ENCODE measurements around the gene ARHGEF6. TPM values are rescaled to one million over a fixed set of nuclear protein-coding genes. Genes with fewer than 3 reads are reported as not detected.

ARHGEF6 gene
- total RNA-seq, 2 experiments from 2014 or later, result 56.1 to 58.5 TPM

DNA sequence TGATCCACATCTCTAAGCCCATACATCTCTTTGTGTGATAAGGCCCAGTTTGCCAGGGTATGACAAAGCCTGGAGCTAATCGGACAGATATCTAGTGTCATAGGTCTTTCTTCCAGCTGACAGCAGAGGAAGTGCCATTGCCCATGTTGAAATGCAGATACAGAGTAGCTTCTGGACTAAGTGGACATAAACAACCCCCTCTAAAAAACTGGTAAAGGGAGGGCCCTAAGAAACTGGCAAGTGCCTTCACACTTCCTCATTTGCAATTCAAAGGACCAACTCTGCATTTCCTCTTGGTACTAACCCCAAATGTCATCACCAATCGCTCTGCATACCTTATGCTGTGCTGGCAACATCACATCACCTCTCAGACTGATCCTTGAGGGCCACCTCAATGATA, 20.8 kb downstream of the ARHGEF6 start:
- no peaks in the 10 kb centered on the region for H3K9me3 Mint-ChIP-seq
- no peaks in the 10 kb centered on the region for H3K27me3 Mint-ChIP-seq (ENCODE audit: low read depth)
- peak; percentile 29 for DNase-seq
- CTCF ChIA-PET, result interaction anchor here (2.3 kb wide), 1 partner anchor 15 kb away, joined by 5 read pairs; no protein-coding TSS in a partner anchor
- intact Hi-C loops (cut with micrococcal nuclease), result no loop called here
- H3K27ac Mint-ChIP-seq, result peak overlapping the region; percentile 72
- H3K4me1 Mint-ChIP-seq (ENCODE audit: low read depth), result peaks cover 58% of the 10 kb centered on the region
- H3K36me3 Mint-ChIP-seq (ENCODE audit: low read depth), result peaks cover 6% of the 10 kb centered on the region
- H3K4me3 Mint-ChIP-seq, result no peak overlapping the region

DNA sequence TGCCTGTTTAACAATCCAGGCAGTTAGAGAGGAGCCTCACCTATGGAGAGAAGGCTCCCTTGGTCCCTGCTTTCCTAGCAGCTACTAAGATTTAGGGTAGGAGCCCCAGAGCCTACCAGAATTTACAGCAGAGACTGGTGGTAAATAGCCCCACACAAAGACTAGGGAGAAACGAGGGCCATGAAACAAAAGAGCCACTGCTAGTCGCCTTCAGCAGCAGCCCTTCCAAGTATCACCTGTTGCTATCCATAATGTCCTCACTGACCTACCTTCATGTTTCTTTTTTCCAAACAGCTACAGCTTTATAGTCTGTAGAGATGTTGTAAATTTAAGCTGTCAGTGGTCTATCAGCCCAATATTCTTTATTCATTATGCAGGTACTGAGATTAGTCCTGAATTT, 25.3 kb downstream of the ARHGEF6 start:
- intact Hi-C loops (cut with micrococcal nuclease), result no loop called here
- Mint-ChIP-seq H3K4me3 (no peak overlapping the region), H3K9me3 (no peaks in the 10 kb centered on the region), H3K36me3 (ENCODE audit: low read depth) (peaks cover 7% of the 10 kb centered on the region), H3K27ac (no peak overlapping the region), H3K27me3 (ENCODE audit: low read depth) (no peaks in the 10 kb centered on the region), H3K4me1 (ENCODE audit: low read depth) (peaks cover 71% of the 10 kb centered on the region)
- CTCF ChIA-PET, result interaction anchor here (1.0 to 1.2 kb wide), 2 partner anchors 10 to 39 kb away, joined by 3 read pairs; no protein-coding TSS in a partner anchor
- DNase-seq, result no peak

DNA sequence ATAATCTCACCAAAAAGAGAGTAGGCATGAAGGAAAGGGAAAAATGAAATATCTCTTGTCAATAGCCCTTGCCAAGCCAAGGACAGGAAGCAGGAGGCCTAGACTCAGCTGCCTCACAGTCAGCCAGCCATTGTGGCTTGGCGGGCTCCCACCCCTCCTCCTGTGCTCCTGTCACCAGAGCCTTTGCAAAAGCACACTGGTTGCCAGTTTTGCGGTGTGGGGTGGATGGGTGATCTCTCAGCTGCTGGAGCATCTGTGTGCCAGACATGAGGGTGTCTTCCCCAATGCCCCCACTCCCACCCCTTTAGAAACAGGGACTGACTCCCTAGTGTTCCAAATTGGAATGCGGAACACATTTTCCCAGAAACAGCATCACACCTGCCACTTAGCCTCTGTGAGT, 26.1 kb downstream of the ARHGEF6 start:
- DNase-seq, result peak; percentile 55
- H3K9me3 Mint-ChIP-seq, result no peaks in the 10 kb centered on the region
- H3K27ac Mint-ChIP-seq, result peak overlapping the region; percentile 18
- H3K36me3 Mint-ChIP-seq (ENCODE audit: low read depth), result peaks cover 6% of the 10 kb centered on the region
- CTCF ChIA-PET, result no interaction called here
- intact Hi-C loops (cut with micrococcal nuclease), result no loop called here
- no peak overlapping the region for H3K4me3 Mint-ChIP-seq
- H3K4me1 Mint-ChIP-seq (ENCODE audit: low read depth), result peaks cover 72% of the 10 kb centered on the region
- H3K27me3 Mint-ChIP-seq (ENCODE audit: low read depth), result no peaks in the 10 kb centered on the region

DNA sequence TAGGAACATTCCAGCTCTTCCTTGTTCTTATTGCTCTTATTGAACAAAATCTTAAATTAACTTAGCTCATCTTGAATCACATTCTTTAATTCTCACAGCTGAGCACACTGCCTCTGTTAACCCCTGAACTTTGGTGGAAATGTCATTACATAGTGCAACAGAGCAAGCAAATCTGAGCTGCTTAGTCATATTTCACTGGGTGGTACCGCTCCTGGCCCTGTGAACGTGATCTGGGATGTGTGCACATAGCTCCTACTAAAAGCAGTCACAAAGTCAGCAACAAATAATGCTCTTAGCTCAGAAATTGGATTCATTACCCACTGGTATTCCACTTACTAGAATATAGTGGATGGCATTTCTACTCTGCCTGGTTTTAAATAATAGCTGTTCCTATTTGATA, 27.9 kb downstream of the ARHGEF6 start:
- peak; percentile 18 for DNase-seq
- Mint-ChIP-seq H3K36me3 (ENCODE audit: low read depth) (peaks cover 5% of the 10 kb centered on the region), H3K27ac (no peak overlapping the region), H3K4me1 (ENCODE audit: low read depth) (peaks cover 80% of the 10 kb centered on the region), H3K27me3 (ENCODE audit: low read depth) (no peaks in the 10 kb centered on the region), H3K9me3 (no peaks in the 10 kb centered on the region), H3K4me3 (no peak overlapping the region)
- CTCF ChIA-PET, result interaction anchor here (1.2 to 1.4 kb wide), 2 partner anchors 13 to 43 kb away, joined by 3 to 4 read pairs; no protein-coding TSS in a partner anchor
- intact Hi-C loops (cut with micrococcal nuclease), result no loop called here

DNA sequence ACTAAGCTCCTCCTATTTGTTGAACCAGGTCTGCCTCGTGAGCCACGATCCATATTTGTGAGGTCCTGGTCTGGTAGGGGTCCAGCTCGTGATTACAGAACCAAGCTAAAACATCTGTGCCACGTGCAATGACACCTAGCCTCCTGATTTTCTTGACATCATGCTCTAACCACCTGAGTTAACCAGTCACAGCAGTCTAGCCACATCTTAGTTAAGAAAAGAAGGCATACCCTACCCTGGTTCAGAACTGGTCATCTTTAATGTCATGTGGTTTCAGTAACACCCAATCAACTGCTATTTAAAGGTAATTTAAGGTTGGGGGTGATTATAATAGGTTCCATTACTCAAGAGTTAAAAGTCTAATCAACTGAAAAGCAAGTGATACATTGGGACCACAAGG, 28.4 kb downstream of the ARHGEF6 start:
- intact Hi-C loops (cut with micrococcal nuclease), result no loop called here
- CTCF ChIA-PET, result interaction anchor here (1.2 to 1.4 kb wide), 2 partner anchors 13 to 43 kb away, joined by 3 to 4 read pairs; no protein-coding TSS in a partner anchor
- Mint-ChIP-seq H3K4me3 (no peak overlapping the region), H3K27me3 (ENCODE audit: low read depth) (no peaks in the 10 kb centered on the region), H3K36me3 (ENCODE audit: low read depth) (peaks cover 9% of the 10 kb centered on the region), H3K9me3 (no peaks in the 10 kb centered on the region), H3K27ac (no peak overlapping the region), H3K4me1 (ENCODE audit: low read depth) (peaks cover 80% of the 10 kb centered on the region)
- no peak for DNase-seq

DNA sequence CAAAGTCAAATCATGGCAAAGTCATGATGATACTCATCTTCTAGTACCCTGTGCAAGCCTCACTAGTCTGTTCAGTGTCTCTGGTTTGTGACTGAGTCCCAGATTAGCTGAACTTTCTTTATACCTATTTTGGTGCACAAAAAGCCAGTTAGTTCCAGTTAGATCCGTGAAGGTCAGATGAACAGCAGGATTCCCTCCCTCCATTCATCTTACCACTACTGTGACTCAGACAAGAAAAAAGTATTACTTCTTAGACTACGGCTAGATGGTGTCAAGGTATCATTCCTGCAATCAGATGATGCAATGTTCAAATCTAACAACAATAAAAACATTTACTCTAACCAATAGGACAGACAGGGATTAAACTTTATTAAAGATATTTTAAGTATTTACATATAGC, 30.4 kb downstream of the ARHGEF6 start:
- DNase-seq, result peak; percentile 27
- H3K4me1 Mint-ChIP-seq (ENCODE audit: low read depth), result peaks cover 83% of the 10 kb centered on the region

DNA sequence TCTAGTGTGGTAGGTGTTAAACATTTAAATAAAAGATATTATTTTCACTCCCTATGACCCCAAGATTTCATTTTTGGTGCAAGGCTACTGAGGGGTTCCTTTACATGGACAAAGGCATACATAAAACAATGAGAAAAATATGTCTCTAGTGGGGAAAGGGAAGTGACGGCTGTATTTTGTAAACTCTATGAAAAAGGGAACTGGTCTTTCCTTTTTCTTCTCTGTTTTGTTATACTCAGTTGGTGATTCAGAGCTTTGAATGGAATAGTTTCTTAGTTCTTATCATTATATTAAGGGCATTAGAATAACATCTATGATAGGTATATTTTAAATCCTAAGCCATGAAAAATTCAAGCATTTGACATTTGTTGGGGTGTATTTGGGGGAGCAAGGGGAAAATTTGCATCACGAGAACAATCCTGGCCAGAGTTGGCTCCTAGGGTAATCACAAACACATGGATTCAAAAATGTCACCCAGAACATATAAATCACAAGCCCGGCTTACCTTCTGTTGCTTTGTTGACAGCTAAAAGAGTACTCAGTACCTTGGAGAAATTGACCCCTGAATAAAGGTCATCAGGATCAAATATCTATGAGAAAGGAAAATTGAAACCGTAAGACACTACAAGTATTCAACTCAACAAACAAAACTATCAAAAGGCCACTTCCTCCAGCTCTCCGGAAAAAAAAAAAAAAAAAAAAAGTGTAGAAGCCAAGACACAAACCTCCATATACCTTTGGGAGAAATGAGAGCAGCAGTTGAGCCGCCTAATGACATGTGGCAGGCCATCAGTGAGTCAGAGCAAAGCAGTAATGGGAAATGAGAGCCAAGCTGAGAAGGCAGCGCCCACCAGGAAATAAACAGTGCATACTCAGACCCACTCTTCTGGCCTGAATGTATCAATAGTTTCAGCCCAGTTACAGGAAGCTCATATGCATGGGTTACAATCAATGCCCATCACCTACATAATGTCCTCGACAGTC, 33.4 kb downstream of the ARHGEF6 start:
- Mint-ChIP-seq H3K9me3 (no peaks in the 10 kb centered on the region), H3K4me3 (peak overlapping the region; percentile 46), H3K27me3 (ENCODE audit: low read depth) (no peaks in the 10 kb centered on the region), H3K36me3 (ENCODE audit: low read depth) (peaks cover 38% of the 10 kb centered on the region), H3K4me1 (ENCODE audit: low read depth) (peaks cover 90% of the 10 kb centered on the region), H3K27ac (peak overlapping the region; percentile 91)
- CTCF ChIA-PET, result interaction anchor here (1.3 kb wide), 2 partner anchors 16 to 19 kb away, joined by 3 to 5 read pairs; no protein-coding TSS in a partner anchor
- peak; percentile 62 for DNase-seq
- intact Hi-C loops (cut with micrococcal nuclease), result loop anchor here (2.0 kb wide), 1 partner anchor 16 kb away; no protein-coding TSS in a partner anchor

More for the DNA sequence above, 30.4 kb downstream of the ARHGEF6 start:
- Mint-ChIP-seq H3K4me3 (no peak overlapping the region), H3K36me3 (ENCODE audit: low read depth) (peaks cover 16% of the 10 kb centered on the region), H3K27ac (peak overlapping the region; percentile 79), H3K9me3 (no peaks in the 10 kb centered on the region), H3K27me3 (ENCODE audit: low read depth) (no peaks in the 10 kb centered on the region)
- intact Hi-C loops (cut with micrococcal nuclease), result loop anchor here (1.0 kb wide), 5 partner anchors 13 to 152 kb away; no protein-coding TSS in a partner anchor
- CTCF ChIA-PET, result interaction anchor here (0.7 kb wide), 1 partner anchor 108 kb away, joined by 3 read pairs; no protein-coding TSS in a partner anchor

DNA sequence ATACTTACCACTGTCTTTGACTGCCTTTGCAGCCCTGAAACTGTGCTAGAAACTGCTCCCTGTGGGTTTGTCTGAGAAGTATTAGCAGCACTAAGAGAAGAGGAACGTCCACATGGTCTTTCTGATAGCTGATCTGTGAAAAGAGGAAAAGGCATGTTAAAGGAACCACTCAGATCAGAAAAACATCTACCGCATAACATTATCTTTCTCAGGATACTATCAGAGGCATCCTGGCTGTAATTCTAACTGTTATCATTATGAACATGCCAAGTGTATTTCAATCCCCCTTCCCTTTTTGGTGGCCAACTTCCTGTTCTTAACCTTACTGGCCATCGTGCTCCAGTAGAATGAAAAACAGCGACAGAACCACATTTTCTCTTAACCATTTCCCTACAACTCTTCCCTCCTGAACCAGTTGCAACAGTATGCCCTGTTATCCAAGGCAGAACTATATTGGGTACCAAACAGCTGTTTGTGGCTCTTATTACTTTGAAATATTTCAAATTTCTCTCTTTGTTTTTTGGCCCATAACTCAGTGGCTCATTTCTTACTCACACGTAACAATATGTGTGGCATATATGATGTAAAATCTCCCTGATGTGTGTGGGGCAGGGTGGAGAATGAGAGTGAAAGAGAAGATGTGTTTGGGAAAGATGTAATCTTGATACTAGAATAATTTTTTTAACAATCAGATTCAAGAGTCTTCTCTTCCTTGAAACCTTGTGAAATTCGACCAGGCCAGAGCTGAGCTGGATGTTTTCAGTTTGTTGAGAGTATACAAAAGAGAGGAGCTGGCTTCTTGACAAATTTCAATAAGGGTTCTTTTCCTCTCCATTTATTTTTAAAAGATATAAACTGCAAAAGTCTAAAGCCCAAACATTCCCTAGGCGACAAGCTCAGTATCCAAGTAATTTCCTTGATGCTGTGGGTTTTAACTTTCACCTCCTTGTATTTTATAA, 35.2 kb downstream of the ARHGEF6 start:
- CTCF ChIA-PET, result interaction anchor here (0.6 to 2.6 kb wide), 5 partner anchors 10 to 137 kb away, joined by 3 to 5 read pairs (median 3); no protein-coding TSS in a partner anchor
- DNase-seq, result peak; percentile 10
- H3K9me3 Mint-ChIP-seq, result no peaks in the 10 kb centered on the region
- peaks cover 37% of the 10 kb centered on the region for H3K36me3 Mint-ChIP-seq (ENCODE audit: low read depth)
- H3K4me1 Mint-ChIP-seq (ENCODE audit: low read depth), result peaks cover 76% of the 10 kb centered on the region
- no peaks in the 10 kb centered on the region for H3K27me3 Mint-ChIP-seq (ENCODE audit: low read depth)
- H3K27ac Mint-ChIP-seq, result peak overlapping the region; percentile 91
- peak overlapping the region; percentile 45 for H3K4me3 Mint-ChIP-seq
- intact Hi-C loops (cut with micrococcal nuclease), result loop anchor here (1.0 to 2.0 kb wide), 3 partner anchors 17 to 31 kb away; no protein-coding TSS in a partner anchor

DNA sequence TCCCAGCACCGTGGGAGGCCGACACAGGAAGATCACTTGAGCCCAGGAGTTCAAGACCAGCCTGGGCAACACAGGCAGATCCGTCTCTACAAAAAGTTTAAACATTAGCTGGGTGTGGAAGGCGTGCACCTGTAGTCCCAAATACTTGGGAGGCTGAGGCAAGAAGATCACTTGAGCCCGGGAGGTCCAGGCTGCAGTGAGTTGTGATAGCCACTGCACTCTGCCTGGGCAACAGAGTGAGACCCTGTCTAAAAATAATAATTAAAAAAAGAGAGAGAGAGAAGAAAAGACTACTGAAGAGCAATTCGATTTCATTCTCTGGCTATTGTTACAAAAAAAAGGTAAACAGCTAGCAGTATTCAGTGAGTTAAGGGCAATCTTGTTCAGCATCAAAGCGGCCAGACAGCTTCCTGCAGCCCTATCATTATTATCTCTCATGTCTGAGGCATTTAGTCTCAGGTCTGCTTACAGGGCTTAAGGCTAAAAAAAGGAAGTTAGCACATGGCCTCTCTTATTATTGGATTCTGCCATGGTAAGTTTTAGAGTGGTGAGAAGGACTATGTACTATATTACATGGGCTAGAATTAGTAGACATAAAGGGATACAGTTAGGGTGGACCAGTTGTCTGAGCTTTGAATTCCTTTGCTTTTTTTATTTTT, 37.9 kb downstream of the ARHGEF6 start:
- no peaks in the 10 kb centered on the region for H3K27me3 Mint-ChIP-seq (ENCODE audit: low read depth)
- H3K36me3 Mint-ChIP-seq (ENCODE audit: low read depth), result peaks cover 49% of the 10 kb centered on the region
- no peak for DNase-seq
- intact Hi-C loops (cut with micrococcal nuclease), result no loop called here
- no peak overlapping the region for H3K4me3 Mint-ChIP-seq
- peak overlapping the region; percentile 53 for H3K27ac Mint-ChIP-seq
- CTCF ChIA-PET, result interaction anchor here (0.9 to 1.2 kb wide), 2 partner anchors 11 to 15 kb away, joined by 3 to 4 read pairs; no protein-coding TSS in a partner anchor
- peaks cover 69% of the 10 kb centered on the region for H3K4me1 Mint-ChIP-seq (ENCODE audit: low read depth)
- no peaks in the 10 kb centered on the region for H3K9me3 Mint-ChIP-seq

DNA sequence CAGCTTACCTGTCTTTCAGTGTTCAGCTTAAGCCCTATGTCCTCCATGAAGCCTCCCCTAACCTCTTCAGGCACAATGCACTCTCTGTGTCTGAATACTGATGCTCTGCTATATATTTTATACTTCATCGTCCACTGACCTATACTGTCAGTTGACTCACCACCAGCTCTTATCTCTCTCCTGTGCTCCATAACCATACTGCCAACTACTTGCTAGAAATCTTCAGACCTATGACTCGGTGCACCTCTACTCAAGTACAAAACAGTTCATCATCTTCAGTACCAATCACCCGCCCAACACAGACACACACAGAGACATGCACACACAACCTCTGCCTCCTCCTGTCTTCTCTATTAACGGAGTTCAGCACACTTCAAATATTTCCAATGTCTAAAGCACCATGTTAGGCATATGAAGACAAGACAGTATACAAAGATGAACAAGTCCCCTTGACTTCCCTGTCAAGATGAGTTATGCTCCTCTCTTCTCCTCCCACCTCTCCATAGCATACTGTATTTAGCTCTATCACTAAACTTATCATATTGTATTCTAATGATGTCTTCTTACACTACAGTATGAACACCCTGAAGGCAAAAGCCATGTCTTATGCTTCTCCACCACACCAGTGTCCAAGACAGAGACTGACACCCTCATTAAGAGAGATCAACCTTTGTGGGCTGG, 42.5 kb downstream of the ARHGEF6 start:
- H3K4me3 Mint-ChIP-seq, result no peak overlapping the region
- H3K36me3 Mint-ChIP-seq (ENCODE audit: low read depth), result peaks cover 26% of the 10 kb centered on the region
- CTCF ChIA-PET, result no interaction called here
- no peak for DNase-seq
- H3K27me3 Mint-ChIP-seq (ENCODE audit: low read depth), result no peaks in the 10 kb centered on the region
- H3K9me3 Mint-ChIP-seq, result no peaks in the 10 kb centered on the region
- intact Hi-C loops (cut with micrococcal nuclease), result no loop called here
- no peak overlapping the region for H3K27ac Mint-ChIP-seq
- H3K4me1 Mint-ChIP-seq (ENCODE audit: low read depth), result peaks cover 49% of the 10 kb centered on the region

DNA sequence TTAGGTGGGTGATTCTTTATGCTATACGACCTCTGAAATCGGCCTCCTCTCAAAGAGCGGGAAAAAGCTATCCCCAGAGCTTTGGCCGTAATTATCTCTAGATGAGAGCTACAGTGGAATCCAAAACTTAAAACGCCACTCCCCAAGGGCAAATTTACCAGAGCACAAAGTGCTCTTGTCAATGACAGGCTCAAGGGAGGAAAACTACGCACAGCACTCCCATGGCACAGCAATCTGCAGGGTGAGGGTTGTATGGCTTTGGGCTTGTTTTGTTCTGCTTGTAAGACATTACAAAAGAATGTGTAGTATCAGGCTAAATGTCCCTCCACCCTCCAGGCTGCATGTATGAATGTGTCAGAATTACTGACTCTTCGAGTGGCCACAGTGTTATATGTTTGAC, 44.0 kb downstream of the ARHGEF6 start:
- Mint-ChIP-seq H3K27ac (no peak overlapping the region), H3K9me3 (no peaks in the 10 kb centered on the region), H3K4me1 (ENCODE audit: low read depth) (peaks cover 48% of the 10 kb centered on the region), H3K27me3 (ENCODE audit: low read depth) (no peaks in the 10 kb centered on the region), H3K36me3 (ENCODE audit: low read depth) (peaks cover 25% of the 10 kb centered on the region), H3K4me3 (no peak overlapping the region)
- CTCF ChIA-PET, result interaction anchor here (0.6 kb wide), 1 partner anchor 112 kb away, joined by 4 read pairs; no protein-coding TSS in a partner anchor
- DNase-seq, result no peak
- intact Hi-C loops (cut with micrococcal nuclease), result no loop called here

All from activated naive CD4-positive, alpha-beta T cell treated with anti-CD3 and anti-CD28 coated beads for 36 hours (primary cell).